Spleen (tissue), 7 donors: Measurements from ENCODE around the gene BMF.

Source experiments
- POLR2A ChIP-seq, 3 donors: fragments of 450-650 bp; IDR thresholded peaks; one replicate each; pipeline ENCODE4 v1.5.1; 2017; ENCODE audit warnings: antibody characterized with exemption in 3 of 3, mild to moderate bottlenecking in 1 of 3
- TF ChIP-seq, protein P1 (sequence below), 11 experiments: fragments of 200-600 bp in 7 of 11; fragments of 450-650 bp in 4 of 11; sonication (generic) in 4 of 11; IDR thresholded peaks in 8 of 11; conservative IDR thresholded peaks in 3 of 11; 1 replicate in 7 of 11; 2 replicates in 4 of 11; pipeline versions ENCODE4 v1.4.0 to v1.8.0; 2016 to 2021; ENCODE audit warnings: antibody characterized with exemption in 11 of 11, inconsistent platforms in 4 of 11, mild to moderate bottlenecking in 1 of 11
- donor health status: DM: no; HTN: no; CAD: no; lungs with moderate emphysema.
- donor health status: DM: no; HTN: no; CAD: no.
- donor health status: DM: no; HTN: no; CAD: no.

DNA sequence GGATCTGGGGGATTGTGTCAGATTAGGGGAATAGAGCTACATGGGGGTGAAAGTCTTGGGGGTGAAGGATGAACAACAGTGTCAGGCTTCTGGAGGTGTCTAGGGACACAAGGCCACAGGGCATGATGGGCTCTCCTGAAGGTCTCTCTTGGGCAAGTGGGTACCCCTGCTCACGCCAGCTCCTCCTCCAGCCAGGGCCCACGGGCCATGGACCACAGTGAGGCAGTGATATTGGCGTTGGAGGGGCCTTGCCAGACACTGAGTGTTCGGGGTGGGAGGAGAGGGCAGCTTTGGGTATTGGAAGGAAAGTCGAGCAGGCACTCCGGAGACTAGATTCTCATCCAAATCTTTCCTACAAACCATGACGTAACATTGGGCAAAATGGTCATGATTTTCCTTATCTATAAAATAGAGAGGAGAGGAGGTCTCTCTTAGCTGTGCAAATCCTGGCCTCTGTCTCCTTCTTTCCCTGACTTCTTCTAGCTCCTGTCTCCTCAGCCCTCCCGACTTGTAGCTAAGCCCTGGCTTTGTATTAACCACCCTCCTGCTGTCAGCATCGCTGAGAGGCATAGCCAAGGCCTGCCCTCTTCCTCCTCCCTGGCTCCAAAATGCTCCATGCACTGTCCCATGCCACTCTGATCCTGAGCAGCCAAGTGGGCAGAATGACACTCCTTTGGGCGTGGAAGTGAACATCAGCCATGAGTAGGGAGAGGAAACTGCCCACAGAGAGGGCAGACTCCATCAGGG, 45.7 kb downstream of the BMF start:
- no peak for TF ChIP-seq POLR2A (IDR thresholded peaks at IDR 0.05)
- TF ChIP-seq, protein P1, sequence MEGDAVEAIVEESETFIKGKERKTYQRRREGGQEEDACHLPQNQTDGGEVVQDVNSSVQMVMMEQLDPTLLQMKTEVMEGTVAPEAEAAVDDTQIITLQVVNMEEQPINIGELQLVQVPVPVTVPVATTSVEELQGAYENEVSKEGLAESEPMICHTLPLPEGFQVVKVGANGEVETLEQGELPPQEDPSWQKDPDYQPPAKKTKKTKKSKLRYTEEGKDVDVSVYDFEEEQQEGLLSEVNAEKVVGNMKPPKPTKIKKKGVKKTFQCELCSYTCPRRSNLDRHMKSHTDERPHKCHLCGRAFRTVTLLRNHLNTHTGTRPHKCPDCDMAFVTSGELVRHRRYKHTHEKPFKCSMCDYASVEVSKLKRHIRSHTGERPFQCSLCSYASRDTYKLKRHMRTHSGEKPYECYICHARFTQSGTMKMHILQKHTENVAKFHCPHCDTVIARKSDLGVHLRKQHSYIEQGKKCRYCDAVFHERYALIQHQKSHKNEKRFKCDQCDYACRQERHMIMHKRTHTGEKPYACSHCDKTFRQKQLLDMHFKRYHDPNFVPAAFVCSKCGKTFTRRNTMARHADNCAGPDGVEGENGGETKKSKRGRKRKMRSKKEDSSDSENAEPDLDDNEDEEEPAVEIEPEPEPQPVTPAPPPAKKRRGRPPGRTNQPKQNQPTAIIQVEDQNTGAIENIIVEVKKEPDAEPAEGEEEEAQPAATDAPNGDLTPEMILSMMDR (IDR thresholded peaks at IDR 0.05 in 8 of 11, conservative IDR thresholded peaks at IDR 0.05 in 3 of 11): no peak
